K562 (cell line): ENCODE results near the gene PTCH2.

Source experiments
- CTCF ChIP-seq, 3 experiments: IDR thresholded peaks in 2 of 3; conservative IDR thresholded peaks in 1 of 3; 2 replicates each; pipeline ENCODE4 v1.5.1; 2011 to 2012; ENCODE audit warnings: low read length in 3 of 3, mild to moderate bottlenecking in 3 of 3, control low read depth in 2 of 3, improper control_type of control experiment in 1 of 3, inconsistent platforms in 1 of 3, low read depth in 1 of 3, mixed read lengths in 1 of 3, moderate library complexity in 1 of 3; ENCODE audit not compliant: insufficient read depth in 2 of 3
- CUX1 ChIP-seq: fragments of 200-800 bp; sonication (Bioruptor generic); IDR thresholded peaks from 2 replicates; pipeline ENCODE4 v1.6.1; 2016; ENCODE audit warnings: missing genetic modification characterization, missing compliant biosample characterization
- HMG20A ChIP-seq: fragments of 450-650 bp; formaldehyde crosslinking; conservative IDR thresholded peaks from 2 replicates; pipeline ENCODE4 v1.4.0; 2020; ENCODE audit warnings: mild to moderate bottlenecking, mixed read lengths
- HNRNPL ChIP-seq: fragments of 200-400 bp; formaldehyde crosslinking; IDR thresholded peaks from 2 replicates; pipeline ENCODE4 v1.6.1; 2017; ENCODE audit warnings: low read depth, mild to moderate bottlenecking, low read length
- NR1H2 ChIP-seq: sonication (generic); formaldehyde crosslinking; IDR thresholded peaks from 2 replicates; pipeline ENCODE4 v1.4.0; 2020; ENCODE audit warnings: mild to moderate bottlenecking, missing genetic modification reagents
- POLR2A ChIP-seq: fragments of 450-650 bp; conservative IDR thresholded peaks from 2 replicates; pipeline ENCODE4 v1.6.1; 2016
- POLR2AphosphoS5 ChIP-seq: IDR thresholded peaks from 2 replicates; pipeline ENCODE4 v1.6.1; 2011; ENCODE audit warnings: mild to moderate bottlenecking, low read depth, low read length, moderate library complexity; ENCODE audit not compliant: control insufficient read depth, insufficient read depth
- SMC3 ChIP-seq: conservative IDR thresholded peaks from 2 replicates; pipeline ENCODE4 v1.6.1; 2011; ENCODE audit warnings: low read depth, low read length, improper control_type of control experiment; ENCODE audit not compliant: insufficient read depth
- TCF3 ChIP-seq: sonication (generic); formaldehyde crosslinking; IDR thresholded peaks from 2 replicates; pipeline ENCODE4 v1.4.0; 2020; ENCODE audit warnings: mild to moderate bottlenecking, missing genetic modification reagents
- U2AF2 ChIP-seq: fragments of 200-400 bp; formaldehyde crosslinking; optimal IDR thresholded peaks from 2 replicates; pipeline ENCODE3; 2017; ENCODE audit warnings: low read depth, mild to moderate bottlenecking, low read length
- ZBTB33 ChIP-seq: sonication (generic); formaldehyde crosslinking; IDR thresholded peaks from 2 replicates; pipeline ENCODE4 v1.8.1; 2023; ENCODE audit warnings: mild to moderate bottlenecking, missing genetic modification reagents

- no peak for TF ChIP-seq CTCF (IDR thresholded peaks at IDR 0.05 in 2 of 3, conservative IDR thresholded peaks at IDR 0.05 in 1 of 3; ENCODE audit: insufficient read depth in 2 of 3, low read depth in 1 of 3, low read length in 3 of 3)
- TF ChIP-seq HMG20A (CRISPR knock-in tag), result no peak
- no peak for TF ChIP-seq POLR2A
- TF ChIP-seq ZBTB33 (CRISPR knock-in tag), result no peak
- TF ChIP-seq CUX1, result no peak
- no peak for TF ChIP-seq NR1H2 (CRISPR knock-in tag)
- no peak for TF ChIP-seq SMC3
- no peak for TF ChIP-seq POLR2AphosphoS5
- TF ChIP-seq TCF3 (CRISPR knock-in tag), result no peak
- no peak for TF ChIP-seq U2AF2
- TF ChIP-seq HNRNPL, result no peak
These were observed 47.0 kb upstream of the PTCH2 start for GRCh38 chr1:44890007-44890406.
